Retinal pigment epithelial cell (primary cell): ENCODE results near the gene LRRC45.
"Not testable (repeated sequence)": the region's sequence is repeated elsewhere in the genome, so short reads cannot be mapped to it uniquely, and the experiment has no call there.

Experiments used
- DNase-seq: peaks from one replicate; pipeline ENCODE4 v3.0.0-alpha.2; 2010; ENCODE audit warnings: low read depth
- H3K4me3 ChIP-seq: 2 replicates; pipeline ENCODE4 v1.5.1; 2011; ENCODE audit warnings: mild to moderate bottlenecking, low read length, control low read depth, moderate library complexity
- CTCF ChIP-seq: conservative IDR thresholded peaks from 2 replicates; pipeline ENCODE4 v1.5.1; 2011; ENCODE audit warnings: low read depth, low read length, control low read depth, inconsistent platforms

The LRRC45 gene

GRCh38 chr17:82037889-82038195 lies 14.7 kb downstream of the LRRC45 start:
- no peak for TF ChIP-seq CTCF
- DNase-seq = no peak
- peak overlapping the region; percentile 25 for H3K4me3 ChIP-seq

GRCh38 chr17:82038796-82039409 lies 15.8 kb downstream of the LRRC45 start:
- DNase-seq, H3K4me3 ChIP-seq: not testable (repeated sequence)

GRCh38 chr17:82039695-82040299 lies 16.7 kb downstream of the LRRC45 start:
- no peak overlapping the region for H3K4me3 ChIP-seq
- no peak for DNase-seq
- TF ChIP-seq CTCF = no peak

GRCh38 chr17:82041144-82041814 lies 18.2 kb downstream of the LRRC45 start:
- TF ChIP-seq CTCF = no peak
- no peak overlapping the region for H3K4me3 ChIP-seq
- no peak for DNase-seq

- no peak for DNase-seq
- H3K4me3 ChIP-seq = no peak overlapping the region
- TF ChIP-seq CTCF = no peak
Observed at GRCh38 chr17:82042649-82043048, 19.5 kb downstream of the LRRC45 start.

- DNase-seq = no peak
- no peak for TF ChIP-seq CTCF
- H3K4me3 ChIP-seq = no peak overlapping the region
Observed at GRCh38 chr17:82043507-82043906, 20.4 kb downstream of the LRRC45 start.

GRCh38 chr17:82045936-82046484 lies 22.9 kb downstream of the LRRC45 start:
- H3K4me3 ChIP-seq = no peak overlapping the region
- no peak for DNase-seq

More at GRCh38 chr17:82045936-82046484, 22.9 kb downstream of the LRRC45 start:
- TF ChIP-seq CTCF = no peak
